Stimulated activated CD4-positive, alpha-beta T cell treated with anti-CD3 and anti-CD28 coated beads, TNF-alpha, amount 100 ng/mL, for 1 hour (primary cell): ENCODE measurements around the gene ADAM8.

Source experiments
- DNase-seq, 3 donors: peaks; one replicate each; pipeline ENCODE4 v3.0.0-alpha.2; 2020; ENCODE audit warnings: low read depth in 3 of 3, low spot score in 1 of 3

Gene ADAM8

GRCh38 chr10:133282846-133283390 is 6.2 kb upstream of the ADAM8 start:
- no peak for DNase-seq

- DNase-seq, result no peak
Measured at GRCh38 chr10:133281628-133282372, 5.1 kb upstream of the ADAM8 start.

- DNase-seq, result no peak
Measured at GRCh38 chr10:133281084-133281483, 4.4 kb upstream of the ADAM8 start.

GRCh38 chr10:133280391-133281059 is 3.9 kb upstream of the ADAM8 start:
- DNase-seq, result no peak

GRCh38 chr10:133279326-133280226 is 2.9 kb upstream of the ADAM8 start:
- no peak for DNase-seq

GRCh38 chr10:133278577-133279265 is 2.1 kb upstream of the ADAM8 start:
- no peak for DNase-seq

GRCh38 chr10:133277993-133278576 is 1.4 kb upstream of the ADAM8 start:
- no peak for DNase-seq

GRCh38 chr10:133277277-133277992 is 767 bp upstream of the ADAM8 start:
- no peak for DNase-seq

GRCh38 chr10:133276100-133276434 is 601 bp downstream of the ADAM8 start:
- DNase-seq, result no peak

- no peak for DNase-seq
Measured at GRCh38 chr10:133275684-133276092, 980 bp downstream of the ADAM8 start.

GRCh38 chr10:133274751-133275683 is 1.7 kb downstream of the ADAM8 start:
- peak; percentile 59 to 67 (median 66) for DNase-seq

GRCh38 chr10:133273534-133274143 is 3.0 kb downstream of the ADAM8 start:
- DNase-seq, result no peak

- no peak for DNase-seq
Measured at GRCh38 chr10:133272964-133273420, 3.7 kb downstream of the ADAM8 start.

- DNase-seq, result no peak
Measured at GRCh38 chr10:133272301-133272963, 4.2 kb downstream of the ADAM8 start.

- no peak for DNase-seq
Measured at GRCh38 chr10:133271521-133272300, 5.0 kb downstream of the ADAM8 start.

- DNase-seq, result no peak
Measured at GRCh38 chr10:133270773-133271297, 5.8 kb downstream of the ADAM8 start.

GRCh38 chr10:133270204-133270603 is 6.5 kb downstream of the ADAM8 start:
- no peak for DNase-seq
